ENCODE results near the gene ZNF521. TPM values are rescaled to one million over a fixed set of nuclear protein-coding genes. Genes with fewer than 3 reads are reported as not detected.

Gene ZNF521
- polyA plus RNA-seq, 5 donors = 32.9 to 56.8 (median 51.9) TPM

DNA sequence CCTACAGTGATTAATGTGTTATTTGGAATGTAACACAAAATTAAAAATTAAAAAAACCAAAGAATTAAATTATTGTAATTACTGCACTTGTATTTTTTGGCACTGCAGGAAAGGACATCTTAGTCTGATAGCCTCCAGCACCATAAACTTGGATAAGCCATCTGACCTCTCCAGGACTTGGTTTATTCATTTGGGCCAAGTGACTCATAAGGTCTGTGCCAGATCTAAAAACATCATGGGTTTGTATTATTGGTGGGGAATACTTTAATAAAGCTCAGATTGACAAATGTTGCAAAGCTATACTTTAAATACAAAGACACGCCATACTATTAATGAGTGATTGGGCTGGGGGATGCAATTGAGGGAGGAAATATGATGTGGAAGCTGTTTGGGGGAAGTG, 225.2 kb downstream of the ZNF521 start:
- DNase-seq = no peak

DNA sequence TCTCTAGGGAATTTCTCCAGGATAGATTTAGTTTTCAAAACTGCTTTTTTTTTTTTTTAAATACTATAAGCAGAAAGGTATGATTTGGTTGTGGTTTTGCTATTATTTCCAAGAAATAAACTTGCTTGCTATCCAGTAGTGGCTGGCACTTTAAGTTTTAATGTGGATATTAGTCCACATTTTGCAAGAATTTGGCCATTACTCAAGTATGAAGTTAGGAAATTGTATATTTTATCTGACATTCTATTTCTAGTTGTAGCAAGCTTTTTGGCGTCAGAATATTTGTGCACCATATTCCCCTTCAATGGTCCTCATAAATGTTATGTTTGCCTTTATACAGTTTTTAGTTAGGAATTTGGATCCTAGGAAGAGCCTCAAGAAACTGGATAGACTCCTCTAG, 226.3 kb downstream of the ZNF521 start:
- DNase-seq = no peak

DNA sequence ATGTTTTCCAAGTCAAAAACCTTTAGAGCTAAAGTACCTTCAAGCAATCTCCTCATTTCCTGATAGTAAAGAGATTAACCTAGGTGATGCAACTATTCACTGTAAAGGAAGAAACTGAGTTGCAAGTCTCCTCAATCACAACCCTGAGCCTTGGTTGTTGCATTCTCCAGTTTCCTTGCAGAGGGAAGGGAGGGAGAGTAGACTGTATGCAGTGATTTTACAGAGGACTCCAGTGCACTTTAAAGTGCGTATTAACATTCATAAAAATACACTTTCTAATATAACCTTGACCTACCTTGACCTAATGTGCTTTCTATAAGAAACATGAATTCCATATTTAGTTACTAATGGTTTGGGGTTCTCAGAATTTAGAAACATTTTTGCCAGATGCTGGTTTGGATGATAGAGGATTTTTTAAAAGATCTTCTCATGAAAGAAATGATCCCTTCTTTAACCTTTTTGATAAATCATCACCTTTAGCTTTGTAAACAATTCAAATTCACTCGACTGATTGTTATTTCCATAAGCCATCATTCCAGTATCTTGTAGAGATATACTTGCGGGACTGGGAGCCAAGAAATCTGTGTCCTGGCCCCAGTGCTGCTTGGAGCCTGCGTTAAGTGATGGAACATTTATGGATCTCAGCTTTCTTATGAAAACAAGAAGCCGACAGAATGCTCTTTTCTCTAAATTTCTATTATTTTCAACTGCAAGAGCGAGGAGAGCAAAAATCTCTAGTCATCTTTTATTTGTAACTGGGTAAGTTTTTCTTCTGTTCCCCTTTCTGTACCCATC, 228.3 kb downstream of the ZNF521 start:
- no peak for DNase-seq

- DNase-seq = no peak
Observed at GRCh38 chr18:25121442-25121841, 230.5 kb downstream of the ZNF521 start.

DNA sequence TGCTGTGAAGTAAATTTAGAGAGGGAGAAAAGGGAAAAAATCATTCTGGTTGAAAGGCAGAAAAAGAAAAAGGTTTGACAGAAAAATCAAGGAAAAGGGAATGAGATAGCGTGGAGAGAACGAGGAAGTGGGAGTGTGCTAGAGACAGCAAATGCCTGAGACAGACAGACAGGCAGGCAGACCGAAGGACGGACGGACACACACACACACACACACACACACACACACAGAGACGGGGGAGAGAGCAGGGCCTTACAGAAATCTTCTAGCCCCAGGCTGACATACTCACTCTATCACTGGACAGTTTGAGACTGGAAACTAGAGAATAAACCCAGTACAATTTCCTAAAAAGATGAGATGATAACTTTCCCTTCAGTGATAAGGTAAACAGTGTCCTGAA, 238.4 kb downstream of the ZNF521 start:
- DNase-seq = no peak

DNA sequence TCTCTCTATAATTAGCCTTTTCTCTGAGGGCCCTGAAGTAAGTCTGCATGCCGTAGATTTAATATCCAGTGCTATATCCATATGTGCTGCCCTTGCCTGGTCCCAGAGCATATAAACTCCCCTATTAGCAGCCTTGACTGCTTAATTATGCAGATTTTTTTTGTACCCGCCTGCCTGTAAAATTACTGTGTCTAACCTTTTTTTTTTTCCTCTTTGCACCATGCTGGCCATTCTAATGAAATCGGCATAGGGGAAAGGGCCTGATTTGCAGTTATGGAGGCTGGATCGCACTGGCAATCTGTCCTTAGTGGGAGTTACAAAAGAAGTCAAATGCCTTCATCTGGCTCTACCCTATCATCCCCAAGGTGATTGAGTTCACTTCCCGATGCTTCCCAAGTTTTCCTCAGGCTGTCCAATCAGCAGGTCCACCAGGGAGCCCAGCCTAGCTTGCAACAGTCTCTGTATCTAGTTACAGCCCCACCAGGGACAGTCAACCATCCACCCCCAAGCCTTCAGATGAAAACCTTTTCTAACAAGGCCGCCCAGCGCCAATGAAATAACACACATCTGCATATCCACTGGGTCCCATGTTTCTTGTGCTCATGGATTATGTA, 239.0 kb downstream of the ZNF521 start:
- DNase-seq = no peak

GRCh38 chr18:25111377-25112288, 240.3 kb downstream of the ZNF521 start:
- DNase-seq = no peak

- DNase-seq = no peak
Observed at GRCh38 chr18:25109484-25109883, 242.5 kb downstream of the ZNF521 start.

DNA sequence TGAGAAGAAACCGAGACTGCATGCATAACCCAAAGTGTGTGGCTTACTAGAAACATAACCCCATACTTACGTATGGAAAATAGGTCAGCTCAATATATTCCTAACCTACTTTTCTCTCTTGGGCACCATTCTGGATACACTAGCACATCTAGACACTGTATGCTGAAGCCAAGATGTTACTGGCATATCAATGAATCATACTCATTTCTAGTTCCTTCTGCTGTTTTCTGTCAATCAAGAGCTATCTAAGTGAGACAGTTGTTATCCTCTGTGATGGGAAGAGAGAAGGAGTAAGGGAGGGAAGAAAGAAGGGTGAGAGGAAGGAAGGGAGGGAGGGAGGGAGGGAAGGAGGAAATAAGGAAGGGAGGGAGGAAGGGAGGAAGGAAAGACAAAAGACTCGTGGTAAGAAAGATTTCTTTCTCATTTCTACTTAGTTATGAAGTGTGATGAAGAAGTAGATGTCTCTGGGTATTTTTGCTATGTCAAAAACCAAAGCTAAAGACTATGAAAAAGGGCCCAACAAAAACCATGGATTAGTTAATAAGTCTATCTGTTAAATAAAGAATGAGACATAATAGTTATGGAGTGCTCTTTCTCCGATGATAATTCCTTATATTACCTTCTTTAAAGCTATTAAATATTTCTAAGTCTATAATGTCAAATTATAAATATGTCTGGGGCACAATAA, 248.4 kb downstream of the ZNF521 start:
- no peak for DNase-seq

DNA sequence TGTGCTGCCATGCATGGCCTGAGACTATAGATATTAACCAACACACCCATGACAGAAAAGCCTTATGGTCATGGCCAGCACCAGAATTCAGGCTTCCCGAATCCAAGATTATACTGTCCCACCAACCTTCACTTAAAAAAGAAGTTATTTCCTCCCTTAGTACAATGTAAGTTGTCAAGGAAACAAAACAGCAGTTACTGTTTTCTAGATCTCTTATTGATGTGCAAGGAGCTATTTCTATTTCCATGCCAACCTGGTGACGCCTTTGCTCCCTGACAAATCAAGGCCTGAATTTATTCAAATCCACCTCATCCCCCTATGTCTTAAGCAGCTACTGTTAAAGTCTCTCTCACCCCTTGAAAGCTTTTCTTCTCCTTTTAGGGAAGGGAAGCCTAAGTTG, 249.3 kb downstream of the ZNF521 start:
- no peak for DNase-seq

- no peak for DNase-seq
Observed at GRCh38 chr18:25100418-25100817, 251.5 kb downstream of the ZNF521 start.

DNA sequence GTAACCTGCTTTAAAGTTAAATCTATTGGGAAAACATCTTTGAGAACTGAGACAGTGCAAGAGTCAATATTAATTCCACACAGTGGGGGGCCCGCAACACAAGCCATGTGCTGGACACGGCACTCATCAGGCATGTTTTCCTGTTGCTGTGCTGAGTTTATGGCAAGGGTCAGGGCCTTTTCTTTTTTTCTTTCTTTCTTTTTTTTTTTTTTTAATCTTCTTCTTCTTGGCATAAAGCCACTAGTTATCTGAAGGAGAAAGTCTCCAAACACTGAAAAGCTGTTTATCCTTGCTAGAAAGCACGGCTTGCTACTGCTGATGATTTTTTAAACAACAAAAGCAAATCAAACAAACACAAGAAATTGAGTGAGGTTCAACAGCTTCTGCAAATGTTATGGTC, 252.1 kb downstream of the ZNF521 start:
- no peak for DNase-seq

- DNase-seq = no peak
Observed at GRCh38 chr18:25097569-25098056, 254.4 kb downstream of the ZNF521 start.

- DNase-seq = peak in 1 of 2 donors; percentile 50
Observed at GRCh38 chr18:25097057-25097456, 254.9 kb downstream of the ZNF521 start.

DNA sequence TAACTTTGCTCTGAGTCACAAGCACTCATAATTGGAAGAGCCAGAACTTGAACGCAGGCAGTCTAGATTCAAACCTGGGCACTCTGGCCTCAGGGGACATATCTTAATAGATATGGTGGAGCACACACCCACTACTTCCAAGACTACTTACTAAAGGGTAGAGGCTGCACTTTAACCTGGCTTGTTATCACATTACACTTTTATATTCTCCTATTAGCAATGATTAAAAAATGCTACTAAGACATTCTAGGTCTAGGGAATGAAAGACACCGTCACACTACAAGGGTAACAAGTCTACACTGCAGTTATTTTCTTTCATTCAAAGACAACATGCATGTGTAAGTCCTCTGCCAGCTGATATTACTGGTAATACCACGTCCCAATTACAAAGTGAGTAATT, 258.8 kb downstream of the ZNF521 start:
- DNase-seq = no peak

- DNase-seq = no peak
Observed at GRCh38 chr18:25089470-25089869, 262.5 kb downstream of the ZNF521 start.

GRCh38 chr18:25086876-25087275, 265.1 kb downstream of the ZNF521 start:
- DNase-seq = no peak

DNA sequence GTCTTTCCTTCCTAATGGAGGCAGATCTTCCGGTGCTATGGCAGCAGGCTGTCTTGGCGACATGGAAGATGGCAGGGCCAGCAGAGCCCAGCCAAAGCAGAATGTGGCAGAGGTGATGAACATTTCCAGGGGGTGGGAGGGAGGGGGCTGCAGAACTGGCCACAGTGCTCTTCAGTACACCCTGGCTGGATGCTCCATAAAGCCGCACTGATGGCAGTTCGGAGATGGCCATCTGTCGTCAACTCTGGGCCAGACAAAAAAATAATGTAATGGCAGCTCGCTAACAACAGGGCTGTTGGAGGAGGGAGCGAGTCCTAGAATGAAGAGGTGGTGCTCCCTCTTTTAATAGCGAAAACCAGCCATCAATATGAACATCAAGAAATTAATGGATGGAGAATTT, 271.0 kb downstream of the ZNF521 start:
- no peak for DNase-seq

DNA sequence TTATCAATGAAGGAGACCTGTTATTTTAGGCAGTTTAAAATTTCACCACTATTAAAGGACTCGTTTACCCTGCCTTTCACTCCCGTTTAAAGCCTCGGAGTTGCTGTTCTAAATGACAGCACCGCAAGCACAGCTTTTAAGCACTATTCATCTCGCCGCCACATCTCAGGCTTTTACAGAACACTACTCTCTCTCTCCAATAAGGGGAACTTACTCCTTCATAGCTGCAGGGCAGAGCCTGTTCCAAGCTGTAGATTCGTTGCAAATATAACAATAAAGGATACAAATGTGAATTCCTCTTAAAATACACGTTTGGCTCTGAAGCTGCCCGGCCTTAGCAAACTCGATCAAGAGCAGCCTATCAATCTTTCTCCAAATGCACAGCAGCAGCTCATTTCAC, 271.8 kb downstream of the ZNF521 start:
- DNase-seq = no peak

DNA sequence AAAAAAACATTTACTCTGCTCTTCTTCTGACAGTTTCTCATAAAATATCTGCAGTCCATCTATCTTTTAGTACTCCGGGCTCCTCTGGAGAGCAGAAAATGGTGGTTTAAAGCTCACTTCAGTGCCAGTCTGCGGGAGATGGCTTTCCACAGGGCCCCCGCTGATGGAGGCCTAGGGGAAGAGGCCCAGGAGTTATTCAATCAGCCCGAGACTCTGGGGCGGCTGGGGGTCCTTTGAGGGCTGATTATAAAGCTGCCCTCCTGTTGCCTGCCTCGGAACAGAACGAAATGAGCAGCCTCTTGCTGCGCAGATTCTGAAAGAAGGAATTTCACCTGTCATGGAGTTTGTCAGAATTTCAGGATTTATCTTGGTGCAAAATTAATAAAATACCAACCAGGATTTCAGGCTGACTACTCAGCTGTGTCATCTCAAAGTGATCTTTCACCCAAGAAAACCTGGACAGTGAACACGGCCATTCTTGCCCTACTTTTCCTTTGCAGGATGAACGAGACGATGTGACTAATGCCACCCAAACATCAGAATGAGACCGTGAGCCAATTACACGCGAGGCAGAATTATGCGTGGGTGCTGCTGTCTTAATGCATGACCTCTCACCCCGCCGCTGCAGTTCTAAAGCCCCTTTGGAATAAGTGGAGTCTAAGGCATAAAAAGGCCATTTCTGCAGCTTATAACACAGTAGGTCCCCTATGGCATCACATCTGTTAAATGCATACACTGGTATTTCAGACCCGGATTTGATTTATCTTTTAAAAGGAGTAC, 273.8 kb downstream of the ZNF521 start:
- DNase-seq = no peak
